ENCODE measurements around the gene NKTR. TPM values are rescaled to one million over a fixed set of nuclear protein-coding genes. Genes with fewer than 3 reads are reported as not detected.

Gene NKTR
- total and polyA plus RNA-seq, 2 experiments from 2014 or later = 81.3 to 117 TPM

- no peak overlapping the region for H3K27ac Mint-ChIP-seq
- Histone ChIP-seq H3K4me1 (ENCODE audit: insufficient read depth) (no peaks in the 10 kb centered on the region; the same call in 1 of the 2 replicates), H3K27ac (ENCODE audit: low read depth) (no peak overlapping the region), H3F3A (replicated peaks; ENCODE audit: low read depth) (no peaks in the 10 kb centered on the region), H3K4me2 (no peak overlapping the region), H3K4me3 (no peak overlapping the region), H3K27me3 (ENCODE audit: insufficient read depth) (no peaks in the 10 kb centered on the region), H3K36me3 (ENCODE audit: insufficient read depth) (peaks cover 12% of the 10 kb centered on the region), H2AFZ (no peak overlapping the region), H4K20me1 (replicated peaks; ENCODE audit: insufficient read depth) (peaks cover 20% of the 10 kb centered on the region), H3K9me2 (ENCODE audit: insufficient read depth) (no peaks in the 10 kb centered on the region), H3K79me2 (replicated peaks; ENCODE audit: insufficient read depth) (peaks cover 60% of the 10 kb centered on the region)
- peak; percentile 91 for DNase-seq (ENCODE audit: low spot score)
- no peak for TF ChIP-seq EZH2phosphoT487 (IDR thresholded peaks at IDR 0.05; ENCODE audit: unreplicated experiment)
- TF ChIP-seq, protein P1, sequence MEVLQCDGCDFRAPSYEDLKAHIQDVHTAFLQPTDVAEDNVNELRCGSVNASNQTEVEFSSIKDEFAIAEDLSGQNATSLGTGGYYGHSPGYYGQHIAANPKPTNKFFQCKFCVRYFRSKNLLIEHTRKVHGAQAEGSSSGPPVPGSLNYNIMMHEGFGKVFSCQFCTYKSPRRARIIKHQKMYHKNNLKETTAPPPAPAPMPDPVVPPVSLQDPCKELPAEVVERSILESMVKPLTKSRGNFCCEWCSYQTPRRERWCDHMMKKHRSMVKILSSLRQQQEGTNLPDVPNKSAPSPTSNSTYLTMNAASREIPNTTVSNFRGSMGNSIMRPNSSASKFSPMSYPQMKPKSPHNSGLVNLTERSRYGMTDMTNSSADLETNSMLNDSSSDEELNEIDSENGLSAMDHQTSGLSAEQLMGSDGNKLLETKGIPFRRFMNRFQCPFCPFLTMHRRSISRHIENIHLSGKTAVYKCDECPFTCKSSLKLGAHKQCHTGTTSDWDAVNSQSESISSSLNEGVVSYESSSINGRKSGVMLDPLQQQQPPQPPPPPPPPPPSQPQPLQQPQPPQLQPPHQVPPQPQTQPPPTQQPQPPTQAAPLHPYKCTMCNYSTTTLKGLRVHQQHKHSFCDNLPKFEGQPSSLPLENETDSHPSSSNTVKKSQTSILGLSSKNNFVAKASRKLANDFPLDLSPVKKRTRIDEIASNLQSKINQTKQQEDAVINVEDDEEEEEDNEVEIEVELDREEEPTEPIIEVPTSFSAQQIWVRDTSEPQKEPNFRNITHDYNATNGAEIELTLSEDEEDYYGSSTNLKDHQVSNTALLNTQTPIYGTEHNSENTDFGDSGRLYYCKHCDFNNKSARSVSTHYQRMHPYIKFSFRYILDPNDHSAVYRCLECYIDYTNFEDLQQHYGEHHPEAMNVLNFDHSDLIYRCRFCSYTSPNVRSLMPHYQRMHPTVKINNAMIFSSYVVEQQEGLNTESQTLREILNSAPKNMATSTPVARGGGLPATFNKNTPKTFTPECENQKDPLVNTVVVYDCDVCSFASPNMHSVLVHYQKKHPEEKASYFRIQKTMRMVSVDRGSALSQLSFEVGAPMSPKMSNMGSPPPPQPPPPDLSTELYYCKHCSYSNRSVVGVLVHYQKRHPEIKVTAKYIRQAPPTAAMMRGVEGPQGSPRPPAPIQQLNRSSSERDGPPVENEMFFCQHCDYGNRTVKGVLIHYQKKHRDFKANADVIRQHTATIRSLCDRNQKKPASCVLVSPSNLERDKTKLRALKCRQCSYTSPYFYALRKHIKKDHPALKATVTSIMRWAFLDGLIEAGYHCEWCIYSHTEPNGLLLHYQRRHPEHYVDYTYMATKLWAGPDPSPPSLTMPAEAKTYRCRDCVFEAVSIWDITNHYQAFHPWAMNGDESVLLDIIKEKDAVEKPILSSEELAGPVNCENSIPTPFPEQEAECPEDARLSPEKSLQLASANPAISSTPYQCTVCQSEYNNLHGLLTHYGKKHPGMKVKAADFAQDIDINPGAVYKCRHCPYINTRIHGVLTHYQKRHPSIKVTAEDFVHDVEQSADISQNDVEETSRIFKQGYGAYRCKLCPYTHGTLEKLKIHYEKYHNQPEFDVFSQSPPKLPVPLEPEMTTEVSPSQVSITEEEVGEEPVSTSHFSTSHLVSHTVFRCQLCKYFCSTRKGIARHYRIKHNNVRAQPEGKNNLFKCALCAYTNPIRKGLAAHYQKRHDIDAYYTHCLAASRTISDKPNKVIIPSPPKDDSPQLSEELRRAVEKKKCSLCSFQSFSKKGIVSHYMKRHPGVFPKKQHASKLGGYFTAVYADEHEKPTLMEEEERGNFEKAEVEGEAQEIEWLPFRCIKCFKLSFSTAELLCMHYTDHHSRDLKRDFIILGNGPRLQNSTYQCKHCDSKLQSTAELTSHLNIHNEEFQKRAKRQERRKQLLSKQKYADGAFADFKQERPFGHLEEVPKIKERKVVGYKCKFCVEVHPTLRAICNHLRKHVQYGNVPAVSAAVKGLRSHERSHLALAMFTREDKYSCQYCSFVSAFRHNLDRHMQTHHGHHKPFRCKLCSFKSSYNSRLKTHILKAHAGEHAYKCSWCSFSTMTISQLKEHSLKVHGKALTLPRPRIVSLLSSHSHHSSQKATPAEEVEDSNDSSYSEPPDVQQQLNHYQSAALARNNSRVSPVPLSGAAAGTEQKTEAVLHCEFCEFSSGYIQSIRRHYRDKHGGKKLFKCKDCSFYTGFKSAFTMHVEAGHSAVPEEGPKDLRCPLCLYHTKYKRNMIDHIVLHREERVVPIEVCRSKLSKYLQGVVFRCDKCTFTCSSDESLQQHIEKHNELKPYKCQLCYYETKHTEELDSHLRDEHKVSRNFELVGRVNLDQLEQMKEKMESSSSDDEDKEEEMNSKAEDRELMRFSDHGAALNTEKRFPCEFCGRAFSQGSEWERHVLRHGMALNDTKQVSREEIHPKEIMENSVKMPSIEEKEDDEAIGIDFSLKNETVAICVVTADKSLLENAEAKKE (CRISPR knock-in tag; IDR thresholded peaks at IDR 0.05) = peak; percentile 45; the same call in 1 of the 2 replicates
- peak; percentile 74 to 93 for TF ChIP-seq CTCF (conservative IDR thresholded peaks at IDR 0.05; ENCODE audit: low read depth in 2 of 2)
- H3K4me1 Mint-ChIP-seq = peaks cover 7% of the 10 kb centered on the region; the same call in 2 of the 3 replicates
- H3K27me3 Mint-ChIP-seq (ENCODE audit: insufficient read depth, low read depth, poor library complexity) = no peaks in the 10 kb centered on the region
- no peak overlapping the region for H3K4me3 Mint-ChIP-seq
- peak; percentile 100 for ATAC-seq
- H3K36me3 Mint-ChIP-seq (ENCODE audit: low read depth) = peaks cover 46% of the 10 kb centered on the region
- H3K9me3 Mint-ChIP-seq = peaks cover 16% of the 10 kb centered on the region; the same call in 2 of the 3 replicates
Measured at GRCh38 chr3:42572278-42572677, 28.2 kb upstream of the NKTR start.

Measured in GM23338 (cell line).